Caco-2 (cell line): ENCODE measurements around the gene KCND3. TPM values are rescaled to one million over a fixed set of nuclear protein-coding genes. Genes with fewer than 3 reads are reported as not detected.

Experiments
- BruUV-seq: library from RNA; stranded (reverse); fragments of 400-500 nt; replicated peaks from 2 replicates; lab custom pipeline; 2021; lab: Mats Ljungman, UMichigan
- CTCF ChIA-PET: fragments of 300-600 bp; sonication (Branson Sonifier 250); formaldehyde crosslinking; loops from one replicate; lab custom pipeline; 2022; ENCODE audit warnings: antibody characterized with exemption; lab: Charles Lee
- POLR2A ChIA-PET: fragments of 300-600 bp; sonication (Branson Sonifier 250); formaldehyde crosslinking; loops from one replicate; lab custom pipeline; 2022; ENCODE audit warnings: antibody characterized with exemption; lab: Charles Lee
- DNase-seq, 2 experiments: peaks; one replicate each; pipeline versions ENCODE4 v3.0.0 to v3.0.0-alpha.2; 2020 to 2022
- H3K27me3 ChIP-seq: replicated peaks from 2 replicates; pipeline ENCODE4 v1.6.0; 2011; ENCODE audit warnings: low read length; ENCODE audit not compliant: control insufficient read depth, insufficient read depth
- H3K36me3 ChIP-seq: 2 replicates; pipeline ENCODE4 v1.5.1; 2011; ENCODE audit warnings: low read length; ENCODE audit not compliant: control insufficient read depth, insufficient read depth
- H3K4me1 ChIP-seq: fragments of 250-450 bp; sonication (Bioruptor Pico); 2 replicates; pipeline ENCODE4 v1.5.1; 2020; ENCODE audit warnings: mild to moderate bottlenecking
- H3K4me3 ChIP-seq: 2 replicates; pipeline ENCODE4 v1.5.1; 2011; ENCODE audit warnings: low read depth, mild to moderate bottlenecking, control low read depth, low read length
- H3K9me3 ChIP-seq: fragments of 250-450 bp; sonication (Bioruptor Pico); 2 replicates; pipeline ENCODE4 v1.5.1; 2020; ENCODE audit warnings: mild to moderate bottlenecking, moderate library complexity
- H3K27ac Mint-ChIP-seq: one replicate; pipeline ENCODE4 v1.8.0; 2022; ENCODE audit warnings: mixed read lengths; ENCODE audit not compliant: unreplicated experiment
- H3K27me3 Mint-ChIP-seq: one replicate; pipeline ENCODE4 v1.8.0; 2022; ENCODE audit warnings: mixed read lengths; ENCODE audit not compliant: insufficient read depth, unreplicated experiment
- H3K36me3 Mint-ChIP-seq: one replicate; pipeline ENCODE4 v1.8.0; 2022; ENCODE audit warnings: mild to moderate bottlenecking, mixed read lengths; ENCODE audit not compliant: insufficient read depth, unreplicated experiment
- H3K4me1 Mint-ChIP-seq: one replicate; pipeline ENCODE4 v1.8.0; 2022; ENCODE audit warnings: low read depth, mixed read lengths; ENCODE audit not compliant: unreplicated experiment
- H3K4me3 Mint-ChIP-seq: one replicate; pipeline ENCODE4 v1.8.0; 2022; ENCODE audit warnings: mild to moderate bottlenecking, moderate library complexity, mixed read lengths; ENCODE audit not compliant: unreplicated experiment
- H3K9me3 Mint-ChIP-seq: one replicate; pipeline ENCODE4 v1.8.0; 2022; ENCODE audit warnings: mixed read lengths; ENCODE audit not compliant: unreplicated experiment
- intact Hi-C: fragments of 100-400 bp; cut with micrococcal nuclease; formaldehyde crosslinking; loops from one replicate; pipeline ENCODE4 v1.10.0; 2022; ENCODE audit not compliant: unreplicated experiment
- total RNA-seq: library from RNA; stranded (reverse); gene quantifications from 2 replicates; pipeline ENCODE4 v1.2.3, GENCODE V29; 2022
- TF ChIP-seq, protein P1 (sequence below), 2 experiments: fragments of 200-600 bp in 1 of 2; IDR thresholded peaks; 1 replicate in 1 of 2; 2 replicates in 1 of 2; pipeline versions ENCODE4 v1.5.1 to v1.8.0; 2011 to 2022; ENCODE audit warnings: antibody characterized with exemption in 1 of 2, control low read depth in 1 of 2, inconsistent platforms in 1 of 2, low read depth in 1 of 2, low read length in 1 of 2, mild to moderate bottlenecking in 1 of 2, moderate library complexity in 1 of 2; ENCODE audit not compliant: insufficient read depth in 1 of 2, severe bottlenecking in 1 of 2, unreplicated experiment in 1 of 2

Gene KCND3
- total RNA-seq, 1 experiment from 2014 or later = 5.1 TPM

- Histone ChIP-seq H3K9me3 (no peaks in the 10 kb centered on the region), H3K27me3 (no peaks in the 10 kb centered on the region), H3K4me1 (no peaks in the 10 kb centered on the region), H3K4me3 (no peak overlapping the region), H3K36me3 (no peaks in the 10 kb centered on the region)
- TF ChIP-seq, protein P1, sequence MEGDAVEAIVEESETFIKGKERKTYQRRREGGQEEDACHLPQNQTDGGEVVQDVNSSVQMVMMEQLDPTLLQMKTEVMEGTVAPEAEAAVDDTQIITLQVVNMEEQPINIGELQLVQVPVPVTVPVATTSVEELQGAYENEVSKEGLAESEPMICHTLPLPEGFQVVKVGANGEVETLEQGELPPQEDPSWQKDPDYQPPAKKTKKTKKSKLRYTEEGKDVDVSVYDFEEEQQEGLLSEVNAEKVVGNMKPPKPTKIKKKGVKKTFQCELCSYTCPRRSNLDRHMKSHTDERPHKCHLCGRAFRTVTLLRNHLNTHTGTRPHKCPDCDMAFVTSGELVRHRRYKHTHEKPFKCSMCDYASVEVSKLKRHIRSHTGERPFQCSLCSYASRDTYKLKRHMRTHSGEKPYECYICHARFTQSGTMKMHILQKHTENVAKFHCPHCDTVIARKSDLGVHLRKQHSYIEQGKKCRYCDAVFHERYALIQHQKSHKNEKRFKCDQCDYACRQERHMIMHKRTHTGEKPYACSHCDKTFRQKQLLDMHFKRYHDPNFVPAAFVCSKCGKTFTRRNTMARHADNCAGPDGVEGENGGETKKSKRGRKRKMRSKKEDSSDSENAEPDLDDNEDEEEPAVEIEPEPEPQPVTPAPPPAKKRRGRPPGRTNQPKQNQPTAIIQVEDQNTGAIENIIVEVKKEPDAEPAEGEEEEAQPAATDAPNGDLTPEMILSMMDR (IDR thresholded peaks at IDR 0.05; ENCODE audit: insufficient read depth in 1 of 2, low read depth in 1 of 2, low read length in 1 of 2, severe bottlenecking in 1 of 2, unreplicated experiment in 1 of 2) = no peak
- ChIA-PET CTCF (no interaction called here), POLR2A (no interaction called here)
- no peak overlapping the region for H3K4me3 Mint-ChIP-seq
- H3K36me3 Mint-ChIP-seq = no peaks in the 10 kb centered on the region
- no TSS peak for BruUV-seq
- peaks cover 5% of the 10 kb centered on the region for H3K27me3 Mint-ChIP-seq
- intact Hi-C loops = no loop called here
- no peak overlapping the region for H3K27ac Mint-ChIP-seq
- H3K4me1 Mint-ChIP-seq = no peaks in the 10 kb centered on the region
- H3K9me3 Mint-ChIP-seq = no peaks in the 10 kb centered on the region
- no peak for DNase-seq
Measured at GRCh38 chr1:111837393-111837792, 152.1 kb downstream of the KCND3 start.

GRCh38 chr1:111836111-111836510 is 153.4 kb downstream of the KCND3 start:
- no peak for DNase-seq
- Histone ChIP-seq H3K9me3 (no peaks in the 10 kb centered on the region), H3K4me1 (no peaks in the 10 kb centered on the region), H3K4me3 (no peak overlapping the region), H3K27me3 (no peaks in the 10 kb centered on the region), H3K36me3 (no peaks in the 10 kb centered on the region)
- ChIA-PET CTCF (no interaction called here), POLR2A (no interaction called here)
- Mint-ChIP-seq H3K36me3 (no peaks in the 10 kb centered on the region), H3K4me1 (no peaks in the 10 kb centered on the region), H3K27me3 (peaks cover 6% of the 10 kb centered on the region), H3K9me3 (no peaks in the 10 kb centered on the region), H3K27ac (no peak overlapping the region), H3K4me3 (no peak overlapping the region)
- TF ChIP-seq, protein P1 (IDR thresholded peaks at IDR 0.05; ENCODE audit: insufficient read depth in 1 of 2, low read depth in 1 of 2, low read length in 1 of 2, severe bottlenecking in 1 of 2, unreplicated experiment in 1 of 2) = no peak
- intact Hi-C loops = no loop called here
- BruUV-seq = no TSS peak

GRCh38 chr1:111835514-111835913 is 154.0 kb downstream of the KCND3 start:
- Histone ChIP-seq H3K27me3 (no peaks in the 10 kb centered on the region), H3K36me3 (no peaks in the 10 kb centered on the region), H3K4me3 (no peak overlapping the region), H3K9me3 (no peaks in the 10 kb centered on the region), H3K4me1 (no peaks in the 10 kb centered on the region)
- H3K27ac Mint-ChIP-seq = no peak overlapping the region
- ChIA-PET CTCF (no interaction called here), POLR2A (no interaction called here)
- H3K36me3 Mint-ChIP-seq = no peaks in the 10 kb centered on the region
- H3K27me3 Mint-ChIP-seq = peaks cover 4% of the 10 kb centered on the region
- TF ChIP-seq, protein P1 (IDR thresholded peaks at IDR 0.05; ENCODE audit: insufficient read depth in 1 of 2, low read depth in 1 of 2, low read length in 1 of 2, severe bottlenecking in 1 of 2, unreplicated experiment in 1 of 2) = no peak
- H3K9me3 Mint-ChIP-seq = no peaks in the 10 kb centered on the region
- no TSS peak for BruUV-seq
- no peaks in the 10 kb centered on the region for H3K4me1 Mint-ChIP-seq
- DNase-seq = no peak
- no peak overlapping the region for H3K4me3 Mint-ChIP-seq
- intact Hi-C loops = no loop called here
